GM18868 (cell line): ENCODE measurements around the gene USP24.
A peak's percentile ranks its signal among the peaks of the same experiment; 100 is the strongest.

Experiments
- ATAC-seq: cut with Tn5 transposase; IDR thresholded peaks from one replicate; pipeline ENCODE4 v1.9.1; 2021; ENCODE audit warnings: mild to moderate bottlenecking, moderate library complexity; ENCODE audit not compliant: unreplicated experiment

The USP24 gene

GRCh38 chr1:55070293-55071164 lies 144.6 kb downstream of the USP24 start:
- ATAC-seq, result no peak

- ATAC-seq, result no peak
Observed at GRCh38 chr1:55069280-55069679, 145.9 kb downstream of the USP24 start.

GRCh38 chr1:55068638-55069037 lies 146.5 kb downstream of the USP24 start:
- ATAC-seq, result no peak

- ATAC-seq, result no peak
Observed at GRCh38 chr1:55067914-55068313, 147.2 kb downstream of the USP24 start.

- ATAC-seq, result no peak
Observed at GRCh38 chr1:55067022-55067778, 148.0 kb downstream of the USP24 start.

- ATAC-seq, result no peak
Observed at GRCh38 chr1:55065648-55066047, 149.5 kb downstream of the USP24 start.

- no peak for ATAC-seq
Observed at GRCh38 chr1:55064861-55065263, 150.3 kb downstream of the USP24 start.

GRCh38 chr1:55064071-55064581 lies 151.0 kb downstream of the USP24 start:
- peak; percentile 60 for ATAC-seq

GRCh38 chr1:55063577-55063942 lies 151.6 kb downstream of the USP24 start:
- ATAC-seq, result no peak

GRCh38 chr1:55062801-55063576 lies 152.2 kb downstream of the USP24 start:
- no peak for ATAC-seq

- no peak for ATAC-seq
Observed at GRCh38 chr1:55061706-55062321, 153.3 kb downstream of the USP24 start.

GRCh38 chr1:55061000-55061705 lies 154.0 kb downstream of the USP24 start:
- no peak for ATAC-seq

GRCh38 chr1:55060133-55060999 lies 154.8 kb downstream of the USP24 start:
- ATAC-seq, result peak; percentile 61

- no peak for ATAC-seq
Observed at GRCh38 chr1:55059302-55060132, 155.6 kb downstream of the USP24 start.

GRCh38 chr1:55057956-55058298 lies 157.2 kb downstream of the USP24 start:
- no peak for ATAC-seq

GRCh38 chr1:55057270-55057955 lies 157.8 kb downstream of the USP24 start:
- no peak for ATAC-seq

- no peak for ATAC-seq
Observed at GRCh38 chr1:55056632-55056992, 158.6 kb downstream of the USP24 start.
